SU-DHL-6 (cell line): Measurements from ENCODE around the gene ESR1.

ENCODE experiments used
- CTCF ChIP-seq: fragments of 200-600 bp; sonication (generic); IDR thresholded peaks from one replicate; pipeline ENCODE4 v1.5.1; 2017; ENCODE audit warnings: antibody characterized with exemption, mild to moderate bottlenecking, low read length, moderate library complexity; ENCODE audit not compliant: insufficient read depth, poor library complexity, severe bottlenecking
- EZH2phosphoT487 ChIP-seq: fragments of 200-600 bp; sonication (generic), shearing (Covaris generic); conservative IDR thresholded peaks from 2 replicates; pipeline ENCODE4 v1.6.1; 2018; ENCODE audit warnings: mild to moderate bottlenecking, antibody characterized with exemption, low read length, moderate library complexity, mixed read lengths

DNA sequence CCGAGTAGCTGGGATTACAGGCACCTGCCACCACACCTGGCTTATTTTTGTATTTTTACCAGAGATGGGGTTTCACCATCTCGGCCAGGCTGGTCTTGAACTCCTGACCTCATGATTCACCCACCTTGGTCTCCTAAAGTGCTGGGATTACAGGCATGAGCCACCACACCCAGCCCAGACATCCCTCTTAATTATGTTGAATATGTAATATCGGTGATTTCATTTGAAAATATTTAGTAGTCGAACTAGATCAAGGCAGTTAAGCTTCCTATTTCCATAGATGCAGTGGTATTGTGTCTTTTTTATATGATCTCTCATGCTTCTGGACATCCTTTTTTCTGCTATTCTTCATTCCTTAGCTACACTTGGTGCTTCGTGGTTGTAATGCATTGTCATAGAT, 29.7 kb downstream of the ESR1 start:
- TF ChIP-seq CTCF (no peak), EZH2phosphoT487 (no peak)
